Measurements from ENCODE around the gene FNDC7.

FNDC7 gene

GRCh38 chr1:108704496-108704895, 8.2 kb upstream of the FNDC7 start:
- in situ Hi-C loops (cut with HindIII; ENCODE audit: low pct_unique_long_range_greater_than_20kb, low sequenced_read_pairs): no loop called here
- no peak for DNase-seq (ENCODE audit: low read depth in 1 of 2, low spot score in 1 of 2)
- no peak for TF ChIP-seq JUND (IDR thresholded peaks at IDR 0.05; ENCODE audit: low read depth)

- in situ Hi-C loops (cut with HindIII; ENCODE audit: low pct_unique_long_range_greater_than_20kb, low sequenced_read_pairs): no loop called here
- TF ChIP-seq JUND (IDR thresholded peaks at IDR 0.05; ENCODE audit: low read depth): no peak
- DNase-seq (ENCODE audit: low read depth in 1 of 2, low spot score in 1 of 2): no peak
Observed at GRCh38 chr1:108706643-108707042, 6.1 kb upstream of the FNDC7 start.

DNA sequence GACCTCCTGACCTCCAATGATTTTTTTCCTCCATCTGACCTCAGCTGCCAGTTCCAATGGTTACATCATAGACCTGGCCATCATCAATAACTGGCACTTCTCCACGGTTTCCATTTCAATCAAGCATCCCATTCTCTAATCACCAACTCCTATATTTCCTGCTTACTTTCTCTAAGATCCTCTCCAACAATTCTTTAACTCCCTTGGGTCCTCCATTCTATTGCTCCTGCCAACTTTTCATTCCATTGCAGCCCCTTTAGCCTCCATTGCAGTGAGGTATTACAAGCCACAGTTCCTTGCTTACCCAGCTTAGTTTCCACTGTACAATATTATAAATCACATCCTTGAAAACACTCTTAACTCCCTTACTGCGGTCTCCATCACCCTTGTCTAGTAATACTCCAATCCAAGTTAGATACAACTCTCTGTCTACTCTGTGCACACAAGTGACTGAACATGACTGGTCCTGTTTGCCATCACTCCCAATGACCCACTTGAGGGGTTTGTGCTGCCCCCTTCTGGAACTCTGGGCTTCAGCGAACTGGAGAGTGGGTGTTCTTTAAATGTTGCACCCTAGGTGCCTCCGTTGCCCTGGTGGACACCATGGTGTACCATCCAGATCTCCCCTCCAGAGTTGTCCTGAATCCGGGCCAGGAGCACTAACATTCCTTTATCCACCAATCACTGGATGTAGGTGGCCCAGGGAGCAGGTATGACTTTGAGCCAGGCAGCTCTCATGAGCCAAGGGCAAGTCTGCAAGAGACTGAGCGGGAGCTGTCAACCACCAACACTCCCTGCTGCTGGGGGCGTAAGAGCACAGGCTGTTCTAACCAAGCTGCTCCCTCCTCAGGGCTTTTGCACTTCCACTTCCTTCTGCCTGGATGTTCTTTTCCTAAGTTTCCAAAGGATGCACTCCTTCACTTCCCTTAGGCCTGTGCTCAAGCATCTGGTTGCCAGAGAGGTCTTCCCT, 3.7 kb upstream of the FNDC7 start:
- DNase-seq (ENCODE audit: low read depth in 1 of 2, low spot score in 1 of 2): no peak
- TF ChIP-seq JUND (IDR thresholded peaks at IDR 0.05; ENCODE audit: low read depth): no peak
- in situ Hi-C loops (cut with HindIII; ENCODE audit: low pct_unique_long_range_greater_than_20kb, low sequenced_read_pairs): no loop called here

- in situ Hi-C loops (cut with HindIII; ENCODE audit: low pct_unique_long_range_greater_than_20kb, low sequenced_read_pairs): no loop called here
- TF ChIP-seq JUND (IDR thresholded peaks at IDR 0.05; ENCODE audit: low read depth): no peak
- DNase-seq (ENCODE audit: low read depth in 1 of 2, low spot score in 1 of 2): no peak
Observed at GRCh38 chr1:108715932-108716331, 3.2 kb downstream of the FNDC7 start.

- in situ Hi-C loops (cut with HindIII; ENCODE audit: low pct_unique_long_range_greater_than_20kb, low sequenced_read_pairs): no loop called here
- no peak for TF ChIP-seq JUND (IDR thresholded peaks at IDR 0.05; ENCODE audit: low read depth)
- DNase-seq (ENCODE audit: low read depth in 1 of 2, low spot score in 1 of 2): no peak
Observed at GRCh38 chr1:108716437-108717230, 3.9 kb downstream of the FNDC7 start.

DNA sequence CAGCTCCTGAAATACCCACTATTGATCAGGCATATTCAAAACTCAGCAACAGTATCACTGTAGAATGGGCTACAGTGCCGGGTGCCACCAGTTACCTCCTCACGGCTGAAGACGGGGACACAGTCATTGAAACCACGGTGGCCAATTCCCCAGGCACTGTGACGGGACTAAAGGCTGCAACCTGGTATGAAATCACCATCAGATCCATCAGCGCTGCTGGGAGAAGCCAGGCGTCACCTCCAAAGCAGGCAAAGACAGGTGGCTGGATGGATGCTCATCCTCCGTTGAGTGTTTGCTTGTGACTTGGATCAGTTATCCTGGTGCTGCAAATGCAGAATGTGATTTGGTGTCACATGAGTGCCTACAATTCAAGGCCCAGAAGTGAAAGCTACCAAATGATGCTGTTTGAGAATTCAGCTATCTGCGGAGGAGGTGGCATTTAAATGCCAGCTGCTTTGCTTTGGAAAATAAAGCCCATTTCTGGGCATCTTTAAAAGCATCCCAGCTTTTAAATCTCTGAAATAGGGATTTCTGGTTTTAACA, 5.1 kb downstream of the FNDC7 start:
- no peak for TF ChIP-seq JUND (IDR thresholded peaks at IDR 0.05; ENCODE audit: low read depth)
- in situ Hi-C loops (cut with HindIII; ENCODE audit: low pct_unique_long_range_greater_than_20kb, low sequenced_read_pairs): no loop called here
- no peak for DNase-seq (ENCODE audit: low read depth in 1 of 2, low spot score in 1 of 2)

- in situ Hi-C loops (cut with HindIII; ENCODE audit: low pct_unique_long_range_greater_than_20kb, low sequenced_read_pairs): no loop called here
- no peak for DNase-seq (ENCODE audit: low read depth in 1 of 2, low spot score in 1 of 2)
- no peak for TF ChIP-seq JUND (IDR thresholded peaks at IDR 0.05; ENCODE audit: low read depth)
Observed at GRCh38 chr1:108718927-108719655, 6.4 kb downstream of the FNDC7 start.

GRCh38 chr1:108719656-108720435, 7.1 kb downstream of the FNDC7 start:
- TF ChIP-seq JUND (IDR thresholded peaks at IDR 0.05; ENCODE audit: low read depth): no peak
- DNase-seq (ENCODE audit: low read depth in 1 of 2, low spot score in 1 of 2): no peak
- in situ Hi-C loops (cut with HindIII; ENCODE audit: low pct_unique_long_range_greater_than_20kb, low sequenced_read_pairs): no loop called here

GRCh38 chr1:108722292-108722691, 9.6 kb downstream of the FNDC7 start:
- in situ Hi-C loops (cut with HindIII; ENCODE audit: low pct_unique_long_range_greater_than_20kb, low sequenced_read_pairs): no loop called here
- TF ChIP-seq JUND (IDR thresholded peaks at IDR 0.05; ENCODE audit: low read depth): no peak
- no peak for DNase-seq (ENCODE audit: low read depth in 1 of 2, low spot score in 1 of 2)

DNA sequence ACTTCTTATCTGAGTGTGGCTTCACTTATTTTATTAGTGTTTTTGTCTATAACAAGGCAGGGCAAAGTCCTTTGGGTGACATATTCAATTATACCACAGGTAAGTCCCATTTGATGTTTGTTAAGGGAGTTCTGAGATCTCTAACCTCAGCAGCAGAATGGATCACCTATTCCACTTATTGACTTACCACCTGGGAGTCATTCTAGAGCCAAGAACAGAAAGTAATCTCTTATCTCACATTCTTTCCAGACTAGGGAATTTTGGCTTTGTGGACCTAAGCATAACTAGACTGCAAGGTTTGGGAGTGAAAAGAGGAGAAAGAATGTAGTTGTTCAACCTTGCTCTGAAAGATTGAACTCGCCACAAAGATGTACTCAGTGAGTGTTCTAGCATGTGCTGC, 13.2 kb downstream of the FNDC7 start:
- in situ Hi-C loops (cut with HindIII; ENCODE audit: low pct_unique_long_range_greater_than_20kb, low sequenced_read_pairs): no loop called here
- DNase-seq (ENCODE audit: low read depth in 1 of 2, low spot score in 1 of 2): no peak
- TF ChIP-seq JUND (IDR thresholded peaks at IDR 0.05; ENCODE audit: low read depth): no peak

GRCh38 chr1:108728327-108728923, 15.7 kb downstream of the FNDC7 start:
- in situ Hi-C loops (cut with HindIII; ENCODE audit: low pct_unique_long_range_greater_than_20kb, low sequenced_read_pairs): no loop called here
- TF ChIP-seq JUND (IDR thresholded peaks at IDR 0.05; ENCODE audit: low read depth): no peak
- DNase-seq (ENCODE audit: low read depth in 1 of 2, low spot score in 1 of 2): no peak
